GM12878 (cell line): ENCODE measurements around the gene SNED1.

Experiments
- CBFB ChIP-seq: IDR thresholded peaks from 2 replicates; pipeline ENCODE4 v1.6.1; 2016; ENCODE audit warnings: antibody characterized with exemption, low read depth
- CTCF ChIP-seq, 3 experiments: IDR thresholded peaks in 2 of 3; conservative IDR thresholded peaks in 1 of 3; 2 replicates each; pipeline ENCODE4 v1.5.1; 2011; ENCODE audit warnings: low read depth in 3 of 3, low read length in 3 of 3, mild to moderate bottlenecking in 3 of 3, control low read depth in 2 of 3, moderate library complexity in 2 of 3, inconsistent platforms in 1 of 3, mixed read lengths in 1 of 3; ENCODE audit not compliant: control insufficient read depth in 2 of 3, insufficient read depth in 1 of 3; ENCODE audit errors: extremely low read depth in 1 of 3
- EZH2 ChIP-seq: IDR thresholded peaks from 2 replicates; pipeline ENCODE4 v1.6.1; 2012; ENCODE audit warnings: low read depth, mild to moderate bottlenecking, control low read depth, inconsistent platforms, low read length, borderline replicate concordance; ENCODE audit not compliant: control insufficient read depth
- RB1 ChIP-seq: fragments of 450-650 bp; formaldehyde crosslinking; IDR thresholded peaks from 2 replicates; pipeline ENCODE4 v1.6.1; 2017; ENCODE audit warnings: mild to moderate bottlenecking, borderline replicate concordance
- SMC3 ChIP-seq: IDR thresholded peaks from 2 replicates; pipeline ENCODE4 v1.6.1; 2011; ENCODE audit warnings: low read length, improper control_type of control experiment, borderline replicate concordance
- TF ChIP-seq, protein P1 (sequence below): fragments of 450-650 bp; formaldehyde crosslinking; IDR thresholded peaks from 2 replicates; pipeline ENCODE4 v1.5.0; 2022; ENCODE audit warnings: mild to moderate bottlenecking, missing genetic modification characterization
- TF ChIP-seq, protein P2 (sequence below): fragments of 450-650 bp; IDR thresholded peaks from 2 replicates; pipeline ENCODE4 v1.6.1; 2018; ENCODE audit warnings: borderline replicate concordance, mild to moderate bottlenecking; ENCODE audit not compliant: partially characterized antibody

GRCh38 chr2:240998706-240998994, 232 bp downstream of the SNED1 start:
- TF ChIP-seq CTCF (IDR thresholded peaks at IDR 0.05 in 2 of 3, conservative IDR thresholded peaks at IDR 0.05 in 1 of 3; ENCODE audit: control insufficient read depth in 2 of 3, extremely low read depth in 1 of 3, insufficient read depth in 1 of 3, low read depth in 3 of 3, low read length in 3 of 3) (no peak), RB1 (no peak), EZH2 (no peak), SMC3 (no peak), CBFB (no peak)
- TF ChIP-seq, protein P1, sequence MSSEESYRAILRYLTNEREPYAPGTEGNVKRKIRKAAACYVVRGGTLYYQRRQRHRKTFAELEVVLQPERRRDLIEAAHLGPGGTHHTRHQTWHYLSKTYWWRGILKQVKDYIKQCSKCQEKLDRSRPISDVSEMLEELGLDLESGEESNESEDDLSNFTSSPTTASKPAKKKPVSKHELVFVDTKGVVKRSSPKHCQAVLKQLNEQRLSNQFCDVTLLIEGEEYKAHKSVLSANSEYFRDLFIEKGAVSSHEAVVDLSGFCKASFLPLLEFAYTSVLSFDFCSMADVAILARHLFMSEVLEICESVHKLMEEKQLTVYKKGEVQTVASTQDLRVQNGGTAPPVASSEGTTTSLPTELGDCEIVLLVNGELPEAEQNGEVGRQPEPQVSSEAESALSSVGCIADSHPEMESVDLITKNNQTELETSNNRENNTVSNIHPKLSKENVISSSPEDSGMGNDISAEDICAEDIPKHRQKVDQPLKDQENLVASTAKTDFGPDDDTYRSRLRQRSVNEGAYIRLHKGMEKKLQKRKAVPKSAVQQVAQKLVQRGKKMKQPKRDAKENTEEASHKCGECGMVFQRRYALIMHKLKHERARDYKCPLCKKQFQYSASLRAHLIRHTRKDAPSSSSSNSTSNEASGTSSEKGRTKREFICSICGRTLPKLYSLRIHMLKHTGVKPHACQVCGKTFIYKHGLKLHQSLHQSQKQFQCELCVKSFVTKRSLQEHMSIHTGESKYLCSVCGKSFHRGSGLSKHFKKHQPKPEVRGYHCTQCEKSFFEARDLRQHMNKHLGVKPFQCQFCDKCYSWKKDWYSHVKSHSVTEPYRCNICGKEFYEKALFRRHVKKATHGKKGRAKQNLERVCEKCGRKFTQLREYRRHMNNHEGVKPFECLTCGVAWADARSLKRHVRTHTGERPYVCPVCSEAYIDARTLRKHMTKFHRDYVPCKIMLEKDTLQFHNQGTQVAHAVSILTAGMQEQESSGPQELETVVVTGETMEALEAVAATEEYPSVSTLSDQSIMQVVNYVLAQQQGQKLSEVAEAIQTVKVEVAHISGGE (CRISPR knock-in tag), result no peak
- TF ChIP-seq, protein P2, sequence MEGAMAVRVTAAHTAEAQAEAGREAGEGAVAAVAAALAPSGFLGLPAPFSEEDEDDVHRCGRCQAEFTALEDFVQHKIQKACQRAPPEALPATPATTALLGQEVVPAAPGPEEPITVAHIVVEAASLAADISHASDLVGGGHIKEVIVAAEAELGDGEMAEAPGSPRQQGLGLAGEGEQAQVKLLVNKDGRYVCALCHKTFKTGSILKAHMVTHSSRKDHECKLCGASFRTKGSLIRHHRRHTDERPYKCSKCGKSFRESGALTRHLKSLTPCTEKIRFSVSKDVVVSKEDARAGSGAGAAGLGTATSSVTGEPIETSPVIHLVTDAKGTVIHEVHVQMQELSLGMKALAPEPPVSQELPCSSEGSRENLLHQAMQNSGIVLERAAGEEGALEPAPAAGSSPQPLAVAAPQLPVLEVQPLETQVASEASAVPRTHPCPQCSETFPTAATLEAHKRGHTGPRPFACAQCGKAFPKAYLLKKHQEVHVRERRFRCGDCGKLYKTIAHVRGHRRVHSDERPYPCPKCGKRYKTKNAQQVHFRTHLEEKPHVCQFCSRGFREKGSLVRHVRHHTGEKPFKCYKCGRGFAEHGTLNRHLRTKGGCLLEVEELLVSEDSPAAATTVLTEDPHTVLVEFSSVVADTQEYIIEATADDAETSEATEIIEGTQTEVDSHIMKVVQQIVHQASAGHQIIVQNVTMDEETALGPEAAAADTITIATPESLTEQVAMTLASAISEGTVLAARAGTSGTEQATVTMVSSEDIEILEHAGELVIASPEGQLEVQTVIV, result no peak
